Vagina (tissue), 2 donors: ENCODE measurements around the gene DCST1. TPM values are rescaled to one million over a fixed set of nuclear protein-coding genes. Genes with fewer than 3 reads are reported as not detected.
A peak's percentile ranks its signal among the peaks of the same experiment; 100 is the strongest.

ENCODE experiments used
- DNase-seq, 2 donors: peaks; one replicate each; pipeline ENCODE4 v3.0.0-alpha.2; 2017; ENCODE audit errors: extremely low spot score in 2 of 2
- H3K27ac ChIP-seq: fragments of 200-600 bp; sonication (generic); one replicate; pipeline ENCODE4 v1.5.1; 2019
- H3K27me3 ChIP-seq: fragments of 200-600 bp; sonication (generic); one replicate; pipeline ENCODE4 v1.5.1; 2019
- H3K36me3 ChIP-seq, 2 donors: fragments of 200-600 bp; sonication (generic); one replicate each; pipeline ENCODE4 v1.5.1; 2017 to 2019
- H3K4me1 ChIP-seq: fragments of 200-600 bp; sonication (generic); one replicate; pipeline ENCODE4 v1.5.1; 2019
- H3K4me3 ChIP-seq, 2 donors: fragments of 200-600 bp; sonication (generic); 1 replicate in 1 of 2; 2 replicates in 1 of 2; pipeline ENCODE4 v1.5.1; 2016 to 2019
- H3K9me3 ChIP-seq: fragments of 200-600 bp; sonication (generic); one replicate; pipeline ENCODE4 v1.5.1; 2019
- CTCF ChIP-seq, 3 experiments: fragments of 450-650 bp in 2 of 3; fragments of 200-600 bp in 1 of 3; sonication (generic) in 1 of 3; IDR thresholded peaks; one replicate each; pipeline ENCODE4 v1.5.1; 2017 to 2019; ENCODE audit warnings: antibody characterized with exemption in 3 of 3, mild to moderate bottlenecking in 2 of 3, moderate library complexity in 2 of 3
- POLR2A ChIP-seq, 2 donors: fragments of 450-650 bp; IDR thresholded peaks; one replicate each; pipeline ENCODE4 v1.6.1; 2017; ENCODE audit warnings: antibody characterized with exemption in 2 of 2, mild to moderate bottlenecking in 2 of 2, moderate library complexity in 2 of 2
- POLR2AphosphoS5 ChIP-seq, 2 donors: sonication (generic); formaldehyde crosslinking; IDR thresholded peaks; one replicate each; pipeline ENCODE4 v1.9.0; 2017; ENCODE audit warnings: antibody characterized with exemption in 2 of 2, mild to moderate bottlenecking in 2 of 2, low read depth in 1 of 2; ENCODE audit not compliant: insufficient read depth in 1 of 2
- intact Hi-C: fragments of 100-400 bp; cut with DNase I; formaldehyde crosslinking; loops from one replicate; pipeline ENCODE4 v1.15.1; 2023
- total RNA-seq: library from RNA; depleted of rRNA; stranded (reverse); fragments of >200 nt; gene quantifications from one replicate; pipeline ENCODE4 v1.2.3, GENCODE V29; 2016

DCST1 gene
- total RNA-seq, 1 donor from 2014 or later, result not detected

GRCh38 chr1:155013632-155014031 is 20.0 kb upstream of the DCST1 start:
- H3K36me3 ChIP-seq, result peaks cover 0 to 12% of the 10 kb centered on the region in 2 donors

GRCh38 chr1:155014709-155015508 is 18.7 kb upstream of the DCST1 start:
- TF ChIP-seq POLR2AphosphoS5 (IDR thresholded peaks at IDR 0.05; ENCODE audit: insufficient read depth in 1 of 2, low read depth in 1 of 2) (no peak), POLR2A (IDR thresholded peaks at IDR 0.05) (no peak), CTCF (IDR thresholded peaks at IDR 0.05) (no peak)
- intact Hi-C loops, result loop anchor here (5.0 kb wide), 1 partner anchor 53 kb away; the partner anchor contains the start of gene PYGO2
- Histone ChIP-seq H3K36me3 (peaks cover 0 to 12% of the 10 kb centered on the region in 2 donors), H3K4me1 (peaks cover 89% of the 10 kb centered on the region), H3K27ac (peak overlapping the region; percentile 99), H3K4me3 (no peak overlapping the region), H3K27me3 (no peaks in the 10 kb centered on the region), H3K9me3 (no peaks in the 10 kb centered on the region)
- no peak for DNase-seq

More at GRCh38 chr1:155013632-155014031, 20.0 kb upstream of the DCST1 start:
- H3K4me1 ChIP-seq, result peaks cover 88% of the 10 kb centered on the region
- no peak overlapping the region for H3K4me3 ChIP-seq
- no peak for DNase-seq
- no peaks in the 10 kb centered on the region for H3K9me3 ChIP-seq
- peak overlapping the region; percentile 99 for H3K27ac ChIP-seq
- H3K27me3 ChIP-seq, result no peaks in the 10 kb centered on the region
- intact Hi-C loops, result no loop called here
- TF ChIP-seq CTCF (IDR thresholded peaks at IDR 0.05), result no peak
- TF ChIP-seq POLR2A (IDR thresholded peaks at IDR 0.05), result no peak
- TF ChIP-seq POLR2AphosphoS5 (IDR thresholded peaks at IDR 0.05; ENCODE audit: insufficient read depth in 1 of 2, low read depth in 1 of 2), result no peak

- peaks cover 0 to 12% of the 10 kb centered on the region in 2 donors for H3K36me3 ChIP-seq
Observed at GRCh38 chr1:155015527-155016230, 17.9 kb upstream of the DCST1 start.

GRCh38 chr1:155016231-155016831 is 17.3 kb upstream of the DCST1 start:
- TF ChIP-seq POLR2AphosphoS5 (IDR thresholded peaks at IDR 0.05; ENCODE audit: insufficient read depth in 1 of 2, low read depth in 1 of 2) (no peak), POLR2A (IDR thresholded peaks at IDR 0.05) (no peak), CTCF (IDR thresholded peaks at IDR 0.05) (no peak)
- peaks cover 0 to 12% of the 10 kb centered on the region in 2 donors for H3K36me3 ChIP-seq
- no peaks in the 10 kb centered on the region for H3K9me3 ChIP-seq
- DNase-seq, result no peak
- intact Hi-C loops, result loop anchor here (2.0 to 5.0 kb wide), 2 partner anchors 16 to 54 kb away; partner anchors contain the start of gene PYGO2
- peak overlapping the region; percentile 99 for H3K27ac ChIP-seq
- H3K4me1 ChIP-seq, result peaks cover 75% of the 10 kb centered on the region
- no peaks in the 10 kb centered on the region for H3K27me3 ChIP-seq
- peak overlapping the region in 1 of 2 donors; percentile 54 for H3K4me3 ChIP-seq

More at GRCh38 chr1:155015527-155016230, 17.9 kb upstream of the DCST1 start:
- TF ChIP-seq POLR2A (IDR thresholded peaks at IDR 0.05) (no peak), POLR2AphosphoS5 (IDR thresholded peaks at IDR 0.05; ENCODE audit: insufficient read depth in 1 of 2, low read depth in 1 of 2) (no peak), CTCF (IDR thresholded peaks at IDR 0.05) (no peak)
- Histone ChIP-seq H3K4me1 (peaks cover 82% of the 10 kb centered on the region), H3K9me3 (no peaks in the 10 kb centered on the region), H3K27me3 (no peaks in the 10 kb centered on the region), H3K4me3 (no peak overlapping the region), H3K27ac (peak overlapping the region; percentile 99)
- intact Hi-C loops, result loop anchor here (2.0 to 5.0 kb wide), 2 partner anchors 15 to 53 kb away; partner anchors contain the start of gene PYGO2
- no peak for DNase-seq
